Body of pancreas (tissue), 4 donors: ENCODE results near the gene PLK5.

Experiments used
- CTCF ChIP-seq, 7 experiments: fragments of 450-650 bp in 4 of 7; fragments of 200-600 bp in 3 of 7; sonication (generic) in 3 of 7; IDR thresholded peaks; one replicate each; pipeline ENCODE4 v1.5.1; 2016 to 2019; ENCODE audit warnings: antibody characterized with exemption in 7 of 7
- POLR2A ChIP-seq, 3 donors: fragments of 450-650 bp; IDR thresholded peaks; one replicate each; pipeline ENCODE4 v1.6.1; 2016; ENCODE audit warnings: antibody characterized with exemption in 3 of 3, mild to moderate bottlenecking in 2 of 3

- TF ChIP-seq CTCF (IDR thresholded peaks at IDR 0.05), result no peak
- TF ChIP-seq POLR2A (IDR thresholded peaks at IDR 0.05), result no peak
These were observed 19.7 kb upstream of the PLK5 start for GRCh38 chr19:1503925-1504773.
